K562 (cell line): ENCODE data around the gene CCDC9. TPM values are rescaled to one million over a fixed set of nuclear protein-coding genes. Genes with fewer than 3 reads are reported as not detected.

Experiments
- BCOR ChIP-seq: fragments of 450-650 bp; IDR thresholded peaks from 2 replicates; pipeline ENCODE4 v1.6.1; 2016
- EGR1 ChIP-seq: fragments of 450-650 bp; conservative IDR thresholded peaks from 2 replicates; pipeline ENCODE4 v1.6.1; 2017; ENCODE audit warnings: mild to moderate bottlenecking
- EZH2 ChIP-seq: IDR thresholded peaks from 2 replicates; pipeline ENCODE4 v1.6.1; 2012; ENCODE audit warnings: low read depth, mild to moderate bottlenecking, inconsistent platforms, low read length, borderline replicate concordance
- FIP1L1 ChIP-seq: fragments of 200-400 bp; formaldehyde crosslinking; IDR thresholded peaks from 2 replicates; pipeline ENCODE4 v1.6.1; 2018; ENCODE audit warnings: mild to moderate bottlenecking, low read depth, low read length; ENCODE audit not compliant: poor library complexity, severe bottlenecking
- GATAD2B ChIP-seq: fragments of 450-650 bp; IDR thresholded peaks from 2 replicates; pipeline ENCODE4 v1.6.1; 2017; ENCODE audit warnings: mild to moderate bottlenecking, borderline replicate concordance
- HNRNPL ChIP-seq: fragments of 200-400 bp; formaldehyde crosslinking; IDR thresholded peaks from 2 replicates; pipeline ENCODE4 v1.6.1; 2017; ENCODE audit warnings: low read depth, mild to moderate bottlenecking, low read length
- ILF3 ChIP-seq: fragments of 450-650 bp; IDR thresholded peaks from 2 replicates; pipeline ENCODE4 v1.6.1; 2018; ENCODE audit warnings: antibody characterized with exemption, mild to moderate bottlenecking, moderate library complexity, borderline replicate concordance
- L3MBTL2 ChIP-seq: fragments of 450-650 bp; IDR thresholded peaks from 2 replicates; pipeline ENCODE4 v1.6.1; 2016; ENCODE audit warnings: mild to moderate bottlenecking, moderate library complexity
- MCM5 ChIP-seq: fragments of 450-650 bp; IDR thresholded peaks from 2 replicates; pipeline ENCODE4 v1.6.1; 2016; ENCODE audit warnings: low read depth
- NR4A1 ChIP-seq, 2 experiments: fragments of 250-450 bp in 1 of 2; fragments of 450-650 bp in 1 of 2; sonication (Bioruptor Pico) in 1 of 2; IDR thresholded peaks; 2 replicates each; pipeline versions ENCODE4 v1.4.0 to v1.6.1; 2016 to 2020; ENCODE audit warnings: mild to moderate bottlenecking in 2 of 2, missing compliant biosample characterization in 1 of 2, missing genetic modification characterization in 1 of 2, moderate library complexity in 1 of 2
- NRF1 ChIP-seq, 2 experiments: fragments of 450-650 bp; IDR thresholded peaks in 1 of 2; conservative IDR thresholded peaks in 1 of 2; 2 replicates each; pipeline ENCODE4 v1.6.1; 2014; ENCODE audit warnings: mild to moderate bottlenecking in 2 of 2
- ZC3H11A ChIP-seq: IDR thresholded peaks from 2 replicates; pipeline ENCODE4 v1.6.1; 2012; ENCODE audit warnings: low read depth, low read length, improper control_type of control experiment
- ZNF23 ChIP-seq: fragments of 250-450 bp; sonication (Bioruptor Pico); IDR thresholded peaks from 2 replicates; pipeline ENCODE4 v1.4.0; 2020; ENCODE audit warnings: mild to moderate bottlenecking
- ZNF311 ChIP-seq: fragments of 250-450 bp; sonication (Bioruptor Pico); IDR thresholded peaks from 2 replicates; pipeline ENCODE4 v1.4.0; 2020; ENCODE audit warnings: mild to moderate bottlenecking, moderate library complexity
- polyA plus RNA-seq, 8 experiments: library from polyadenylated mRNA; depleted of rRNA in 4 of 8; stranded (reverse) in 5 of 8; unstranded in 3 of 8; fragments of >200 nt; fragmentation: Nextera tagmentation in 2 of 8; fragmentation: Illumina TruSeq in 1 of 8; extraction: Ambion mirVana in 2 of 8; extraction: Trizol in 1 of 8; gene quantifications; 2 replicates each; pipeline versions ENCODE4 v1.2.1 to v1.2.3, GENCODE V29; 2011 to 2014; ENCODE audit warnings: inconsistent platforms in 1 of 8, missing spikeins in 1 of 8
- total RNA-seq, 7 experiments: library from RNA; depleted of rRNA in 6 of 7; stranded (reverse); fragments of >200 nt in 6 of 7; fragmentation: Illumina TruSeq in 2 of 7; extraction: Trizol in 2 of 7; gene quantifications; 2 replicates each; pipeline versions ENCODE4 v1.2.1 to v1.2.3, GENCODE V29; 2011 to 2021; ENCODE audit warnings: low replicate concordance in 1 of 7
- TF ChIP-seq, protein P1 (sequence below): sonication (generic); formaldehyde crosslinking; IDR thresholded peaks from 2 replicates; pipeline ENCODE4 v1.8.1; 2023; ENCODE audit warnings: mild to moderate bottlenecking, missing genetic modification reagents
- TF ChIP-seq, protein P2 (sequence below): fragments of 450-650 bp; conservative IDR thresholded peaks from 2 replicates; pipeline ENCODE4 v1.6.1; 2016; ENCODE audit warnings: missing genetic modification characterization, low read depth, mild to moderate bottlenecking, control low read depth, missing compliant biosample characterization
- TF ChIP-seq, protein P3 (sequence below): fragments of 250-450 bp; sonication (Bioruptor Pico); IDR thresholded peaks from 2 replicates; pipeline ENCODE4 v1.9.0; 2021; ENCODE audit warnings: mild to moderate bottlenecking
- TF ChIP-seq, protein P4 (sequence below): IDR thresholded peaks from 2 replicates; pipeline ENCODE4 v1.6.1; 2011; ENCODE audit warnings: borderline replicate concordance, low read depth, mild to moderate bottlenecking, moderate library complexity, low read length; ENCODE audit not compliant: insufficient read depth, poor library complexity, severe bottlenecking
- TF ChIP-seq, protein P5 (sequence below): fragments of 450-650 bp; IDR thresholded peaks from 2 replicates; pipeline ENCODE4 v1.6.1; 2018; ENCODE audit not compliant: partially characterized antibody

CCDC9 gene
- total and polyA plus RNA-seq, 9 of the 15 experiments (the other 6 are each of a cell fraction or from before 2014, with no cell fraction given): 0.23 to 38.6 (median 8.4) TPM

GRCh38 chr19:47255879-47256692, at the start of gene CCDC9 (continued):
- TF ChIP-seq, protein P1, sequence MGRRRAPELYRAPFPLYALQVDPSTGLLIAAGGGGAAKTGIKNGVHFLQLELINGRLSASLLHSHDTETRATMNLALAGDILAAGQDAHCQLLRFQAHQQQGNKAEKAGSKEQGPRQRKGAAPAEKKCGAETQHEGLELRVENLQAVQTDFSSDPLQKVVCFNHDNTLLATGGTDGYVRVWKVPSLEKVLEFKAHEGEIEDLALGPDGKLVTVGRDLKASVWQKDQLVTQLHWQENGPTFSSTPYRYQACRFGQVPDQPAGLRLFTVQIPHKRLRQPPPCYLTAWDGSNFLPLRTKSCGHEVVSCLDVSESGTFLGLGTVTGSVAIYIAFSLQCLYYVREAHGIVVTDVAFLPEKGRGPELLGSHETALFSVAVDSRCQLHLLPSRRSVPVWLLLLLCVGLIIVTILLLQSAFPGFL (CRISPR knock-in tag): peak; percentile 78; the same call in 1 of the 2 replicates
- TF ChIP-seq, protein P2, sequence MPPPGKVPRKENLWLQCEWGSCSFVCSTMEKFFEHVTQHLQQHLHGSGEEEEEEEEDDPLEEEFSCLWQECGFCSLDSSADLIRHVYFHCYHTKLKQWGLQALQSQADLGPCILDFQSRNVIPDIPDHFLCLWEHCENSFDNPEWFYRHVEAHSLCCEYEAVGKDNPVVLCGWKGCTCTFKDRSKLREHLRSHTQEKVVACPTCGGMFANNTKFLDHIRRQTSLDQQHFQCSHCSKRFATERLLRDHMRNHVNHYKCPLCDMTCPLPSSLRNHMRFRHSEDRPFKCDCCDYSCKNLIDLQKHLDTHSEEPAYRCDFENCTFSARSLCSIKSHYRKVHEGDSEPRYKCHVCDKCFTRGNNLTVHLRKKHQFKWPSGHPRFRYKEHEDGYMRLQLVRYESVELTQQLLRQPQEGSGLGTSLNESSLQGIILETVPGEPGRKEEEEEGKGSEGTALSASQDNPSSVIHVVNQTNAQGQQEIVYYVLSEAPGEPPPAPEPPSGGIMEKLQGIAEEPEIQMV (tag): peak; percentile 67
- TF ChIP-seq FIP1L1 (peak; percentile 47), BCOR (peak; percentile 74), NR4A1 (CRISPR knock-in tag; IDR thresholded peaks at IDR 0.05) (no peak), NR4A1 (tag; IDR thresholded peaks at IDR 0.05) (no peak), ZNF311 (CRISPR knock-in tag) (no peak), GATAD2B (no peak), ILF3 (no peak), HNRNPL (no peak), EGR1 (peak; percentile 40), EZH2 (no peak), MCM5 (no peak), ZC3H11A (no peak), ZNF23 (no peak), NRF1 (conservative IDR thresholded peaks at IDR 0.05 in 1 of 2, IDR thresholded peaks at IDR 0.05 in 1 of 2) (no peak; a peak in 1 of 4 replicates), L3MBTL2 (peak; percentile 82)
- TF ChIP-seq, protein P3, sequence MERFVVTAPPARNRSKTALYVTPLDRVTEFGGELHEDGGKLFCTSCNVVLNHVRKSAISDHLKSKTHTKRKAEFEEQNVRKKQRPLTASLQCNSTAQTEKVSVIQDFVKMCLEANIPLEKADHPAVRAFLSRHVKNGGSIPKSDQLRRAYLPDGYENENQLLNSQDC: no peak
- TF ChIP-seq, protein P4, sequence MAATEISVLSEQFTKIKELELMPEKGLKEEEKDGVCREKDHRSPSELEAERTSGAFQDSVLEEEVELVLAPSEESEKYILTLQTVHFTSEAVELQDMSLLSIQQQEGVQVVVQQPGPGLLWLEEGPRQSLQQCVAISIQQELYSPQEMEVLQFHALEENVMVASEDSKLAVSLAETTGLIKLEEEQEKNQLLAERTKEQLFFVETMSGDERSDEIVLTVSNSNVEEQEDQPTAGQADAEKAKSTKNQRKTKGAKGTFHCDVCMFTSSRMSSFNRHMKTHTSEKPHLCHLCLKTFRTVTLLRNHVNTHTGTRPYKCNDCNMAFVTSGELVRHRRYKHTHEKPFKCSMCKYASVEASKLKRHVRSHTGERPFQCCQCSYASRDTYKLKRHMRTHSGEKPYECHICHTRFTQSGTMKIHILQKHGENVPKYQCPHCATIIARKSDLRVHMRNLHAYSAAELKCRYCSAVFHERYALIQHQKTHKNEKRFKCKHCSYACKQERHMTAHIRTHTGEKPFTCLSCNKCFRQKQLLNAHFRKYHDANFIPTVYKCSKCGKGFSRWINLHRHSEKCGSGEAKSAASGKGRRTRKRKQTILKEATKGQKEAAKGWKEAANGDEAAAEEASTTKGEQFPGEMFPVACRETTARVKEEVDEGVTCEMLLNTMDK: no peak
- TF ChIP-seq, protein P5, sequence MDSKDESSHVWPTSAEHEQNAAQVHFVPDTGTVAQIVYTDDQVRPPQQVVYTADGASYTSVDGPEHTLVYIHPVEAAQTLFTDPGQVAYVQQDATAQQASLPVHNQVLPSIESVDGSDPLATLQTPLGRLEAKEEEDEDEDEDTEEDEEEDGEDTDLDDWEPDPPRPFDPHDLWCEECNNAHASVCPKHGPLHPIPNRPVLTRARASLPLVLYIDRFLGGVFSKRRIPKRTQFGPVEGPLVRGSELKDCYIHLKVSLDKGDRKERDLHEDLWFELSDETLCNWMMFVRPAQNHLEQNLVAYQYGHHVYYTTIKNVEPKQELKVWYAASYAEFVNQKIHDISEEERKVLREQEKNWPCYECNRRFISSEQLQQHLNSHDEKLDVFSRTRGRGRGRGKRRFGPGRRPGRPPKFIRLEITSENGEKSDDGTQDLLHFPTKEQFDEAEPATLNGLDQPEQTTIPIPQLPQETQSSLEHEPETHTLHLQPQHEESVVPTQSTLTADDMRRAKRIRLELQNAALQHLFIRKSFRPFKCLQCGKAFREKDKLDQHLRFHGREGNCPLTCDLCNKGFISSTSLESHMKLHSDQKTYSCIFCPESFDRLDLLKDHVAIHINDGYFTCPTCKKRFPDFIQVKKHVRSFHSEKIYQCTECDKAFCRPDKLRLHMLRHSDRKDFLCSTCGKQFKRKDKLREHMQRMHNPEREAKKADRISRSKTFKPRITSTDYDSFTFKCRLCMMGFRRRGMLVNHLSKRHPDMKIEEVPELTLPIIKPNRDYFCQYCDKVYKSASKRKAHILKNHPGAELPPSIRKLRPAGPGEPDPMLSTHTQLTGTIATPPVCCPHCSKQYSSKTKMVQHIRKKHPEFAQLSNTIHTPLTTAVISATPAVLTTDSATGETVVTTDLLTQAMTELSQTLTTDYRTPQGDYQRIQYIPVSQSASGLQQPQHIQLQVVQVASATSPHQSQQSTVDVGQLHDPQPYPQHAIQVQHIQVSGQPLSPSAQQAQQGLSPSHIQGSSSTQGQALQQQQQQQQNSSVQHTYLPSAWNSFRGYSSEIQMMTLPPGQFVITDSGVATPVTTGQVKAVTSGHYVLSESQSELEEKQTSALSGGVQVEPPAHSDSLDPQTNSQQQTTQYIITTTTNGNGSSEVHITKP: no peak
